ENCODE measurements around the gene ARHGEF12.
A peak's percentile ranks its signal among the peaks of the same experiment; 100 is the strongest.

ARHGEF12 gene

DNA sequence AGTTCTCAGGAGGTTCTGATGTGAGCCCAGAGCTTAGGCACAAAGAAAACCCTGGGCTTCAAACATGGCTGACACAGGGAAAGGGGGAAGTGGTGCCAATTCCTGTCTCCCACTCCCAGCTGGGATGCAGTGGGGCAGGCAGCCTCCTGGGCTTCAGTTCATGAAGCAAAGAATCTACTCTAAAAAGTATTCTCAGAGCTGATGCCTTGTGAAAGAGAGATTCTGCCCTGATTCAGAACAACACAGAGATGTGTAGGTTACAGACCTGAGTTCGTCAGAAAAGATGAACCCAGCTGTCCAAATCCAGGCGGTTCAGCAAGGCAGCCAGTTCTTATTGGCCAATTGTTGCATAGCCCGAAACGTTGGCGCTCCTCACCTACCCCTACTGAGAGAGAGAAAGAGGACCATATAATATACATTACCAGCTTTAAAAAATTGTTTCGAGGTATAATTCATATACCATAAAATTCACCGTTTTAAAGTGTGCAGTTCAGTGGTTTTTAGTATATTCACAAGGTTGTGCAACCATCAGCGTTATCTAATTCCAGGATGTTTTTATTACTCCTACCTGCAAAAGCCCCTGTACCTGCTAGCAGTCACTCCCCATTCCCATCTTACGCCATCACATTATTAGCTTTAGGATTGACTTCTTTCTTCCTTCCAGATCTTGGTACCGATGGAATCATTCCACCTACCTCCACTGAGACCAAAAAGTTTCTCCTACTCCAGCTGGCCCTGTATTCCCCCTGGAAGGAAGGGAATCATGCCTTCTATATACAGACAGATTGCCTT lies 18.3 kb upstream of the ARHGEF12 start:
- DNase-seq, result no peak

- DNase-seq, result no peak
These were observed 17.3 kb upstream of the ARHGEF12 start for GRCh38 chr11:120318906-120319305.

DNA sequence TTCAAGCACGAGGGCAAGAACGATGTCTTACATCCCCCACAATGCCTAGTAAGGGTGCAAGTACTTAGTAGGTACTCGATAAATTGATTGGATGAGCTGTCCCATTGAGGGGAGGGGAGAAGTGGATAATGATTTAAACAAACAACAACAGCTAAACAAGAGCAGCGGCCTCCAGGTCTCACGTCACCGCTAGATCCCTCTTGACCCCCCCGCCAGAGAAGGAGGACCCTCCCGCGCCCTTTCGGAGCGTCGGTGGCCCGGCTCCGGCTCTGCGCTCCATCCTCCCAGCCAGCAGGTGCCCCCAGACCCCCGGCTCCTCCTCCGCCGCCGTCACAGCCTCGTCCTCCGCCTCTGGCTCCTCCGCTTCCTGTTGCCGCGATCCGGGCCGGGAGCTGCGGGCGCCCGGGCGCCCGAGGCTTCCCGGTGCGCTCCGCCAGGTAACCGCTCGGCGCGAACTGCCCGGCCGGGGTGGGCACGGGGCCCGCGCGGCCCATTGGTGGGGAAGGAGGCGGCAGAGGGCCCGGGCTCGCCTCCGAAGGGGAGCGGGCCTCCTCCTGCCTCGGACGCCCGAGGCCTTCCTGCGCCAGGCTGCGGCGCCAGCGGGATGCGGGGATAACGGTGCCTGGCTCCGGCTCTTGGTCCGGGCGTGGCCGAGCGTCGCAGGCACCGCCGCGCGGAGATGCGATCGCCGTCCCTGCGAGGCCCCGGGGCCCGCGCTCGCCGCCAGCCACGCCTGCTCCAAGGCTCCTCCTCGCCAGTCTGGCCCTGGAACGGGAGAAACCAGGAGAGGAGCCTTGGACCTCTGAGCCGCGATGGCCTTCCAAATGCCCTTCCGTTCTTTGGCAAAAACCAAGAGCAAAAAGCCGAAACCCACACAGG lies 11.0 kb upstream of the ARHGEF12 start, which contains the start of gene TLCD5:
Gene TLCD5, plus strand, starts transcription at position 368 of the 879 bp plus-strand sequence. CDS start 2,143 bp downstream, outside the sequence.
- DNase-seq, result peak; percentile 26 to 29

DNA sequence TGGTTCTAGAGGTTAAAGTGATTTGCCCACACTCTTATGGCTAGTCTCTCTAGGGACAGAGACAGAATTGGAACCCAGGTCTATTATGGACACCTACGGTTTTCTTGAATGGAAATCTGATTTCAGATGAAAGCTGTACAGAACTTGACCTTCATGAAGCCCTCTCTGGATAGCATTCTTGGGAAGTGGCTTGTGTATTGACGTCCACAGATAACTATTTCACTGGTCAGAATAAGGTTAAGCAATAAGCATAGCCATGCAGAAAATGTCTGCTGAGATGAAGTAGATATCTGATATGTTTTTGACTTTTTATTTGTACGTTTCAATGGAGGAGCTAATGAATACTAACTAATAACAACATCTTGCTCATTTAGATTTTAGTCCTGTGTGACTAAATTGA lies 10.0 kb upstream of the ARHGEF12 start:
- no peak for DNase-seq

DNA sequence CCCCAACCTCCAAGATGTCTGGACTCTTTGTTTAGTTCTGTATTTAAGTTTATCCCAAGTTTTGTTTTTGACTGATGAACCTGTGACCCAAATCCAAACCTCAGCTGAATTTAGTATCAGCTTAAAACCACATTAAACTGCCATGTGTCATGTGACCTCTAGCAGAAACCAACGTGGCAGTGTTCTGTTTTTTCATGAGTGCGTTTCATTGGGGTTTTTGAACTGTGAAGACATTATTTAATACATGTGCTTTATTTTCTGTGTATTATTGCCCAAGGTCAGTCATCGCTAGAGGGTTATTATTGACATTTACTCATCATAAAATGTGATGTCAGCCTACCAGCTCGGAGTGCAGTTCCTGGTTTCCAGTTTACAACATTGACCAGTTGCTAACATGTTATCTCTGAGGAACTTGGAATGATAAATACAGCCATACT lies 9.3 kb upstream of the ARHGEF12 start:
- no peak for DNase-seq

DNA sequence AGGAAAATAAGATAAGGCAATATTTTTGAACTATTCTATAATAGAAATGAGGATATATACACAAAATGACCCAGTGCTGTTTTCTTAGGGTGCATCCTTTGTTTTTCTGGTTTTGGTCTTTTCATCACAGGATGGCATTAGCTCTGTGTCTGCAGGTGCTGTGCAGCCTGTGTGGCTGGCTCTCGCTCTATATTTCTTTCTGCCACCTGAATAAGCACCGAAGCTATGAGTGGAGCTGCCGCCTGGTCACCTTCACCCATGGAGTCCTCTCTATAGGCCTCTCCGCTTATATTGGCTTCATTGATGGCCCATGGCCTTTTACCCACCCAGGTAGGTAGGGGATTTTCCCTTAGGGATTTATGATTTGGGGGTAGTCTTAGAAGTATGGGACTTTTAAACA lies 8.9 kb upstream of the ARHGEF12 start:
- DNase-seq, result no peak

GRCh38 chr11:120329556-120329955 lies 6.7 kb upstream of the ARHGEF12 start:
- DNase-seq, result no peak

DNA sequence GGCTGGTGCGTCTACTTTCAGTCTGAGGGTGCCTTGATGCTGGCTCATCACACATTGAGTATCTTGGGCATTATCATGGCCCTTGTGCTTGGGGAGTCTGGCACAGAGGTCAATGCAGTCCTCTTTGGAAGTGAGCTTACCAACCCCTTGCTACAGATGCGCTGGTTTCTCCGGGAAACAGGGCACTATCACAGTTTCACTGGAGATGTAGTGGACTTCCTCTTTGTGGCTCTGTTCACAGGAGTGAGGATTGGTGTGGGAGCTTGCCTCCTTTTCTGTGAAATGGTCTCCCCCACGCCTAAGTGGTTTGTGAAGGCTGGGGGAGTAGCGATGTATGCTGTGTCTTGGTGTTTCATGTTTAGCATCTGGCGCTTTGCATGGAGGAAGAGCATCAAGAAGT lies 6.2 kb upstream of the ARHGEF12 start:
- no peak for DNase-seq

- DNase-seq, result no peak
These were observed 4.8 kb upstream of the ARHGEF12 start for GRCh38 chr11:120331301-120331996.

GRCh38 chr11:120332822-120333716 lies 3.1 kb upstream of the ARHGEF12 start:
- no peak for DNase-seq

- no peak for DNase-seq
These were observed 2.4 kb upstream of the ARHGEF12 start for GRCh38 chr11:120333801-120334200.

- DNase-seq, result no peak
These were observed 1.9 kb upstream of the ARHGEF12 start for GRCh38 chr11:120334332-120334731.

- peak; percentile 44 to 77 for DNase-seq
These were observed 1.2 kb upstream of the ARHGEF12 start for GRCh38 chr11:120334894-120335462.

- DNase-seq, result peak; percentile 24 to 25
These were observed 681 bp upstream of the ARHGEF12 start for GRCh38 chr11:120335556-120335907.

GRCh38 chr11:120336641-120337354 lies 585 bp downstream of the ARHGEF12 start:
- peak in 1 of 2 donors; percentile 21 for DNase-seq

- no peak for DNase-seq
These were observed 1.3 kb downstream of the ARHGEF12 start for GRCh38 chr11:120337355-120338106.

DNA sequence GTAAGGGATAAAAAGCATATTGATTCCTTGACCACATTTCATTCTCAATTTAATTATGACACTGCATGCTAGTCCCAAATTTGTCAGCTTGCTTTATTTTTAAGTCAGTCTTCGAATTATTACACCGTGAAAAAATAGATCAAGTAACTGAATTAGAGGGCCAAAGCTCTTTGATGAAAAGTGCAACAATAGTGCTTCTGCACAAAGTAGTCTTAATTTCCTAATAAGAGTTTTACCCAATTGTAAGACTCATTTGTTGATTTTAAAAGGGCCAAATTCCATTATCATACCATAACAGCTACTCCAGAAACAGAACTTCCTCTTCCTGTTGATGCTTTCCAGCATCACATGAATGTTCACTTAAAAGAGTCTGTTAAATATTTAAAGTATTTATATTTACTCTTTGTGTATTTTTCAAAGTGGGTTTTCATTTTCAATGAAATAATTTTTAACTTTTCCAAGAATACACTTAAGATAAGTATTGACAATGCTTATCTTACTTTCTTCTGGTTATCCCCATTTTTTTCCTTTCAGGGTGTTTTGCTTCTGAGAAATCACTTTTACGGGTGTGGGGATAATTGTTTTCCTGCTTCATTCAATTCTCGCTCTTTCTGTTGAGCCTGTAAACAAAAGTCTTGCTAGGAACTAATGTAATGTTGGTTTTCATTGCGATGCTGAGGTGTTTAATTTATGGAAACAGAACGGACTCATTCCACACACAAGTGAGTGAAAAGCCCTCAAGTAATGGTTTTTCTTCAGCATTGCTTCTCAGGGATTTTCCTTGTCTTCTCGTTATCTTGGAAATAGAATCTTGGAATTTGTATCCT lies 2.1 kb downstream of the ARHGEF12 start:
- DNase-seq, result no peak

DNA sequence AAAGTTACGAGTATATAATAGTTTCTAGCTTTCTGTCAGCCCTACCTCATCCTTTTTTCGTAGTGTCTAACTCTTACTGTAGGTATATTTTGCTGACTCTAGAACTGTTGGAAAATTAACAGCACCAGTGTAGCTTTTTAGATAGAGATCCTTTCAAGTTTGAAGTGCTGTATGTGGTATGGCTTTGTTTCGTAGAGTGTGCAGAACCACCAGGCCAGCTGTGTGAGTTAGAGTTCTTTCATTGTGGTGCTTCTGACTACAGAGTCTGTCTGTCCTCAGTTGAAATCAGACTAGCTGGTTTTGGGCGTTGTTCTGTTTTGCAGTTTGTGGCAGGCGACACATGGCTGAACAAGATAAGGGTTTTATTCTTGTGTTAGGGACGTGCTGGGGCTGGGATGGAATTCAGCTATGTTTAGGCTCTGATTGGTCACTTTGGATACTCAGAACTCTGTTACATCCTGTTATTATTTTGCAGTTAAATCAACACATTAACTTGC lies 3.2 kb downstream of the ARHGEF12 start:
- no peak for DNase-seq

- DNase-seq, result no peak
These were observed 4.3 kb downstream of the ARHGEF12 start for GRCh38 chr11:120340529-120340928.

All from activated CD4-positive, alpha-beta T cell treated with anti-CD3 and anti-CD28 coated beads for 4 hours (primary cell).